Astrocyte (in vitro differentiated cells and primary cell): ENCODE results near the gene ZDHHC22.

Experiments used
- EZH2 ChIP-seq: IDR thresholded peaks from 2 replicates; pipeline ENCODE4 v1.6.1; 2012; ENCODE audit warnings: mild to moderate bottlenecking, low read length, inconsistent platforms; ENCODE audit not compliant: insufficient read depth
- TF ChIP-seq, protein P1 (sequence below): IDR thresholded peaks from 2 replicates; pipeline ENCODE4 v1.5.1; 2011; ENCODE audit warnings: low read depth, mild to moderate bottlenecking, inconsistent platforms, low read length, moderate library complexity; ENCODE audit not compliant: insufficient read depth

DNA sequence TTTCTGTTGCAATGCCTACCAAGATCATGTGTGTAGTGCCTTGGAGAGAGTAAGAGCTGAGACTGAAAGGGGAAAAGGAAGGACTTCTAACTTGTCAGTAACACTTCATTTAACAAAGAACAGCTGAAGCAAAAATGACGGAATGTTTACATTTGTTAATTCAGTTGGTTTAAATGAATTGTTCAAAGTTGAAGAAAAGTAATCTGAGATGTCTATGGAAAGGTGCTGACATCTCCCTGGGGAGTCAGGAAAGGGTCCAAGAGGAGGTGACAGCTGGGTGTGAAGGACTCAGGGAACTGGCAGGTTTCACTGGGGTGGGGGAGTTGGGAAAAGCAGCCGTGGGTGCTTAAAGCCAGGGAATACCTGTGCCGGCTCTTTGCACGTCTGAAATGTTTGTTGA is 47.9 kb upstream of the ZDHHC22 start:
- TF ChIP-seq, protein P1, sequence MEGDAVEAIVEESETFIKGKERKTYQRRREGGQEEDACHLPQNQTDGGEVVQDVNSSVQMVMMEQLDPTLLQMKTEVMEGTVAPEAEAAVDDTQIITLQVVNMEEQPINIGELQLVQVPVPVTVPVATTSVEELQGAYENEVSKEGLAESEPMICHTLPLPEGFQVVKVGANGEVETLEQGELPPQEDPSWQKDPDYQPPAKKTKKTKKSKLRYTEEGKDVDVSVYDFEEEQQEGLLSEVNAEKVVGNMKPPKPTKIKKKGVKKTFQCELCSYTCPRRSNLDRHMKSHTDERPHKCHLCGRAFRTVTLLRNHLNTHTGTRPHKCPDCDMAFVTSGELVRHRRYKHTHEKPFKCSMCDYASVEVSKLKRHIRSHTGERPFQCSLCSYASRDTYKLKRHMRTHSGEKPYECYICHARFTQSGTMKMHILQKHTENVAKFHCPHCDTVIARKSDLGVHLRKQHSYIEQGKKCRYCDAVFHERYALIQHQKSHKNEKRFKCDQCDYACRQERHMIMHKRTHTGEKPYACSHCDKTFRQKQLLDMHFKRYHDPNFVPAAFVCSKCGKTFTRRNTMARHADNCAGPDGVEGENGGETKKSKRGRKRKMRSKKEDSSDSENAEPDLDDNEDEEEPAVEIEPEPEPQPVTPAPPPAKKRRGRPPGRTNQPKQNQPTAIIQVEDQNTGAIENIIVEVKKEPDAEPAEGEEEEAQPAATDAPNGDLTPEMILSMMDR: no peak
- TF ChIP-seq EZH2: no peak
